Limb (tissue), 2 donors: ENCODE measurements around the gene SLC26A3.
"Not testable (repeated sequence)": the region's sequence is repeated elsewhere in the genome, so short reads cannot be mapped to it uniquely, and the experiment has no call there.

ENCODE experiments used
- DNase-seq, 2 donors: peaks; one replicate each; pipeline ENCODE4 v3.0.0-alpha.2; 2016; ENCODE audit errors: extremely low spot score in 2 of 2

SLC26A3 gene

DNA sequence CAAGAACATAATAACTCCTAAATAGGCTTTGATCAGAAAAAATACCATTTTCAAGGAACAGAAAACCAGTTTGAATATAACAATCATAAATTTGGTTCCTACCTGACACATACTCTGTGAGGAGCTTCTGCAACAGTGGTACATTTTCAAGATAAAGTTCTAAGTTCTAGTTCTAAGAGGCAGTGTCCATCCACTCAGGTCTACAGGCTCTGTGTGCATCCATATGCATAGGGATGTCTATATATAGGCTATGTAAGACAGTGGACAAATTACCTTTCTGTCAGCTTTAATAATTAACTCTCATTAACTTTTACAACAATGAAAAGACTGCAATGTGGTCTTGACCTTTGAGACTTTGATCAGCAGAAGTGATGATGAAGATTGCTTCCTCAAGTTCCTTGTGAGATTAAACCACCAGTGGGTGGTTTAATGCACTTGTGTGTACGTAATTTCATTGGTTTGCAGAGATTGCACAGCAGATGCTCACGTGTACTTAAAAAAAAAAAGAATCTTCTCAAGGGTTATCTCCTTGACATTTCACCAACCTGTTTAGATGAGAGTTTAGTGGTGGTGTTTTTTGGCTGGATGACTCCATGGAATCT is at the start of gene SLC26A3:
SLC26A3 (minus strand) TSS at position 215 of the 602 bp plus-strand sequence. CDS start 8,714 bp downstream, outside the sequence.
- no peak for DNase-seq

DNA sequence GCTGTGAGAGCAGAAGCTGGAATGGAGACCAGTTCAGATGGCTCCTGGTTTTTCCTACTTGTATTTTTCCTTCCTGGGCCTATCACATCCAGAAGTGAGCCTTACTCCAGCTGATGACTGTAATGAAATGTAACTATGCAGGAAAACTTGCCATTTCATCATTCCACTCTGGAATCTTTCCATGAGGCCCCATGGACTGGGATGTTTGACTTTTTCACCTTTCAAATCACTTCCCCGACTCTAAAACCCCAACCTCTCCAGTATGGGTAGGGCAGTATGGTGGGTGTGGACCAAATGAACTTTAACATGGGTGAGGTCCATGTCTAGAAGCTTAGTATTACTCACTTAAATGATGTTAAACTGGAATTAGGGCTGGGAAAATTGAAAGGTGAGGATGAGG is 47.6 kb upstream of the SLC26A3 start:
- DNase-seq = no peak

DNA sequence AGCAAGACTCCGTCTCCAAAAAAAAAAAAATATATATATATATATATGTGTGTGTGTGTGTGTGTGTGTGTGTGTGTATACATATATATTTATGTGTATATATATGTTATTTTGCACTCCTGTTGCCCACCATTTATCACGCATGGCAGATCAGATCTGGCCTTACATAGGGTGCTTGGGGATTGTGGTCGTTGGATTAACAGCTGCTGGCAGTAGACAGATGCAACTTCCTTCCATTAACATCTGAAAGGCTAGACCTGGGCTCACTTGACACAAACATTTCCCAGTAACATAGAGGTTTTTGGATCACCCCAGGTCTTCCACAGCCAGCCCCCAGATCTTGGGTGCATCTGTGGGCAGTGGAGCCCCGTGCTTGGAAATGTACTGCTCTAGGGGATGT is 47.2 kb upstream of the SLC26A3 start:
- no peak for DNase-seq

DNA sequence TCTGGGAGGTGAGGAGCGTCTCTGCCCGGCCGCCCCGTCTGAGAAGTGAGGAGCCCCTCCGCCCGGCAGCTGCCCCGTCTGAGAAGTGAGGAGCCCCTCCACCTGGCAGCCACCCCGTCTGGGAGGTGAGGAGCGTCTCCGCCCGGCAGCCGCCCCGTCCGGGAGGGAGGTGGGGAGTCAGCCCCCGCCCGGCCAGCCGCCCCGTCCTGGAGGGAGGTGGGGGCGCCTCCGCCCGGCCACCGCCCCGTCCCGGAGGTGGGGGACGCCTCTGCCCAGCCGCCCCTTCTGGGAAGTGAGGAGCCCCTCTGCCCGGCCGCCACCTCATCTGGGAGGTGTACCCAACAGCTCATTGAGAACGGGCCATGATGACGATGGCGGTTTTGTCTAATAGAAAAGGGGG is 45.2 kb upstream of the SLC26A3 start:
- DNase-seq = not testable (repeated sequence)

DNA sequence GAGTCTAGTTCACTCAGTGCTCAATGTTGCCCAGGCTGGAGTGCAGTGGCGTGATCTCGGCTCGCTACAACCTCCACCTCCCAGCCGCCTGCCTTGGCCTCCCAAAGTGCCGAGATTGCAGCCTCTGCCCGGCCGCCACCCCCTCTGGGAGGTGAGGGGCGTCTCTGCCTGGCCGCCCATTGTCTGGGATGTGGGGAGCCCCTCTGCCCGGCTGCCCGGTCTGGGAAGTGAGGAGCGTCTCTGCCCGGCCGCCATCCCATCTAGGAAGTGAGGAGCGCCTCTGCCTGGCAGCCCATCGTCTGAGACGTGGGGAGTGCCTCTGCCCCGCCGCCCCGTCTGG is 44.8 kb upstream of the SLC26A3 start:
- DNase-seq = not testable (repeated sequence)

DNA sequence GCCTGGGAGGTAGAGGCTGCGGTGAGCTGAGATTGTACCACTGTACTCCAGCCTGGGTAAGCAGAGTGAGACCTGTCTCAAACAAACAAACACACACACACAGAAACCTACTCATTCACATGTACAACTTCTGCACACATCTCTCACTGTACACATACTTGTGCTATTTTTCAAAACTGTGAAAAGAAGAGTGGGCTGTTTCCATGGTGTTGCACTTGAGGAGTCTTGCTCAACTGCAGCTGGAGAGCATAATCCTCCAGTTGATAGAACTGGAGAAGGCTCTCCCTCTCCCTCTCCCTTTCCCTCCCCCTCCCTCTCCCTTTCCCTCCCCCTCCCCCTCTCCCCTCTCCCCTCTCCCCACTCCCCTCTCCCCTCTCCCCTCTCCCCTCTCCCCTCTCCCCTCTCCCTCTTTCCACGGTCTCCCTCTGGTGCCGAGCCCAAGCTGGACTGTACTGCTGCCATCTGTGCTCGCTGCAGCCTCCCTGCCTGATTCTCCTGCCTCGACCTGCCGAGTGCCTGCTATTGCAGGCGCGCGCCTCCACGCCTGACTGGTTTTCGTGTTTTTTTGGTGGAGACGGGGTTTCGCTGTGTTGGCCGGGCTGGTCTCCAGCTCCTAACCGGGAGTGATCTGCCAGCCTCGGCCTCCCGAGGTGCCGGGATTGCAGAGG is 44.3 kb upstream of the SLC26A3 start:
- no peak for DNase-seq

DNA sequence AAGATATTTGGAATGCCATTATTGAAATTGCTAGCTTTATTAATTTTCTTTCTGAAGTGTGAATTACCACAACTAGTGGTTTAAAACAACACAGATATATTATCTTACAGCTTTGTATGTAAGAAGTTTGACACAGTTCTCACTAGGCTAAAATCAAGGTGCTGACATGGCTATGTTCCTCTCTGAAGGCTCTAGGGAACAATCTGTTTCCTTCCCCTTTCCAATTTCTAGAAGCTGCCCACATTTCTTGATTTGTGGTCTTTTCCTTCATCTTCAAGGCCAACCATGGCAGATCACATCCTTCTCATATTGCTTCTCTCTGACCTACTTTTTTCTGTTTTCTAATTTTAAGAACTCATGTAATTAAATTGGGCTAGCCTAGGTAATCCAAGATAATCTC is 43.3 kb upstream of the SLC26A3 start:
- no peak for DNase-seq

DNA sequence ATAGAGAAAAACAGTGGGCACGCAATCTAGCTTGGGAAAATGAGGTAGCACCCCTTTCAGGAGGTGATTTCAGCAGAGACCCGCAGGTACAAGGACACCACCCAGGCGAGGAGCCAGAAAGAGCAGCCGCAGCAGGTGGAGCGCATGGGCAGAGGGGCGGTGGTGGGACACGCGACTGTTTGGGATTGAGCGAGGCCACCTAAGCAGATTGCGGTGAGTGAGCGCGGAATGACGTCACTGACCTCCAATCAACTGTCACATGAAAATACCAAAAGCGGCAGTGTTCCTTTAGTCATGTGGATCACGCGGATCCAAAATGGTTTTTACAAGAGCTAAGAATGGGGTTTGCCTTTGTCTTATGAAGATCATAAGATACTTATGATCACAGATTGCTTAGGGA is 40.2 kb upstream of the SLC26A3 start:
- no peak for DNase-seq

DNA sequence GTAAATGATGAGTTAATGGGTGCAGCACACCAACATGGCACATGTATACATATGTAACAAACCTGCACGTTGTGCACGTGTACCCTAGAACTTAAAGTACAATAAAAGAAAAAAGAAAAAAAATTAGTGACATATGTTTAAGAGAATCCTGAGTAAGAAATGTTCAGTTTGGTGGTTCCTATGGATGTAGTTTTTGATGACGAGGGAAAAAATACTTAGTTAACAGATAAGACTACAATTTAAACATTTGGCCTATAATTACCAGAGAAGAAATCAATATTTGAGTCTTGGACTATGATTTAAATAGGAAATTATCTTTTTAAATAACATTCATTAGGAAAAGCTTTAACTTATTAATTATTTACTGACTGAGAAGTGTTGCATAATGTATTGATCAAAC is 39.2 kb upstream of the SLC26A3 start:
- no peak for DNase-seq

DNA sequence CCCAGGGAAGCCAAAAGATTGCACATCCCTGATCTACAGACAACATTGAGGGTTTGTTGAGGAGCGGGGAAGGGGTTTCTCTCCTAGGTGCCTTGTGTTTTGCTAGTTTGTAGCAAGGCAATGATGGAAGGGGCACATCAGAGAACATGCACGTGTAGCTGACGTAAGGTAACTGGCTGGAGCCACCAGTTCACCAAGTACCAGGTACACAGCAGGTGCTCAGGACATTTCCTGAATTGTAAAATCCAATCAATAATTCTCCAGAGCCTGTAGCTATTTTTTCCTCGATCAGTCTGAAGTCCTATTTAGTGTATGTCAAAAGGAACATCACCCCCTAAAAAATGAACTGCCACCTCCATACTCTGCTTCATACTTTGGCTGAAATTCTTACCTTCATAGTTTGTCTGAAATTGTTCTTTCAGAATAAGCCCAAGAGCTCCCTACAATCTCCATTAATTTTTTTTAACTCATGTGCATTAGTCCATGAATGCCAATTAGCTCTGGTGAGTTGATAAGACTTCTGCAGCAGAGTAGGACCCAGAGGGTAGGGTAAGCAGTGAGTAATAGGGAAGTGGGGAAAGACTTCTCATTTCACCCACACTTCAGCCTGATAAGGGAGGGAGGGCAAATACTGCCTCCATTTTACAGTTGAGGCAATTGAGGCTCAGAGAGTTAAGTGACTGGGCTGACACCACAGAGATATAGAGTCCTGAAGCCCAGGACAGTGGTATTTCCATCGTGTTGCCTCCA is 36.0 kb upstream of the SLC26A3 start:
- DNase-seq = no peak

DNA sequence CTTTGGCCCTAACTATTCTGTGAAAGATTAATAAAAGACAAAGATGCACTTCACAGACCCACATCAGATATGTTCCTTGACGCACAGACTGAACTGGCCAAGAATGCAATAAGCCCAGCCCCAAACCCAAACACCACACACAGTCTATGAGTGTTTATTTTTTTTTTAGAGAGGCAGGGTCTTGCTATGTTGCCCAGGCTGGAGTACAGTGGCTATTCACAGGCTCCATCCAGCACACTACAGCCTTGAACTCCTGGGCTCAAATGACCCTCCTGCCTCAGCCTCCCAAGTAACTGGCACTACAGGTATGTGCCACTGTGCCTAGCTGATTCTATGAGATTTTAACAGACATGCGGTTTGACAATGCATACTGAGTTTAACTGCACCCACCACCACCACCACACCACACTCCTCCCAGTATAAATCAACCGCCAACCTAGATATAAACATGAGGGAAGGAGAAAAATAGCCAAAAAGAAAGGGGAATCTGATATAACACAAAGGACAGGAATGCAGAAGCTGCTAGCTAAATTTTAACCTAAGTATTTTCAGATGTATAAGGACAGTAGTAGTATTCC is 35.1 kb upstream of the SLC26A3 start:
- DNase-seq = no peak

DNA sequence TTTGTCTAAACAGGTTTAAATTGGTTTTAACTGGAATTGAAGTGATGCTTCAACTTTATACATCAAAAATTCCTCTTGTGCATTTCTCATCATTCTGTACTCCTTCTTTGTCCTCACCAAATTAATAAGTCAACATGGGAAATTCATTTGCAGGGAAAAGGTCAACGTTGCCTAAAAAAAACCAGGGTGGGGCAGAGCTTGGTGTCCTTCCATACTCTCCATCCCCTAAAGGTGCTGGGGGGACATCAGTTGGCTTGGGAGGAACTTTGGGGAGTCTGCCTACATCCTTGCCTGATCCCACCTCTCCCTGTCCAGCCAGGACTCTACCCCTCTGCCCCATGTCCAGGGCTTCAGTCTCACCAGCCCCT is 34.1 kb upstream of the SLC26A3 start:
- no peak for DNase-seq

DNA sequence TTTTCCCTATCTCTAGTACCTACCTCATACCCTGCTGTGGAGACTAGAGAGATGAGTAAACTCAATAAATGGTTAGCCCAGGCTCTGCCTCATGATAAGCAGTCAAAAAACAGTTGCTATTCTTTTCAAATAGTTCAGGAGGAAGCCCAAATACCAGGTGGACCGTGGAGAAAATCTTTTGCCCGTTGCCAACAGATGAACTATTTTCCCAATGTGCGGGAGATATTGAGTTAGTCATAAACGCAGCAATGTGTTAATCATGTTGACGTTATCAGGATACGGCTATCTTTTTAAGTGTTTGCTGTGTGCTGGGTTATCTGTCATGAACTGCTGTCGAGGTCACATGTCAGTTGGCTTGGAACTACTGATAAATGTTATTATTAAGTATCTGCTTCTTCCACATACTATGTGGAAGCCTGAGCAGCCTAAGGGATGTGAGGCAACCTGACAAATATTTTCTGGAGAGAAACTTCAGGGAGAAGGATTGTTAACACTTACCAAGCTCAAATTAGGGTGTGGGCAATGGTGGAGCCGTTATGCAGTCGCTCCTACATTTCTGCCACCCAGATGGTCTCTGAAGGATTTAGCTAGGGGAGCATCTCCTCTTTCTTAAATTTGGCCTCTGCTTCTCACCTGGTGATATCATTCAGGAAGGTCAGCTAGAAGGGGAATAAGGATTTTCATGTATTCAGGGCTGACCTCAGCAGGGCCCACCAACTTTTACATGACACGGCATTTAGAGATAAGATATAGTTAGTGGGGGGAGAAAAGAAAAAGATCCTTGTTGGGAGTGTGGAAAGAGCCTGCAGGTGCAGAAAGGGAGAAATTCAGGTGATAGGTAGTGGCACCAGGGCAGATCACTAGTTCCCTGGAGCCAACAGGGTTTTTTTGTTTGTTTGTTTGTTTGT is 33.5 kb upstream of the SLC26A3 start:
- no peak for DNase-seq

DNA sequence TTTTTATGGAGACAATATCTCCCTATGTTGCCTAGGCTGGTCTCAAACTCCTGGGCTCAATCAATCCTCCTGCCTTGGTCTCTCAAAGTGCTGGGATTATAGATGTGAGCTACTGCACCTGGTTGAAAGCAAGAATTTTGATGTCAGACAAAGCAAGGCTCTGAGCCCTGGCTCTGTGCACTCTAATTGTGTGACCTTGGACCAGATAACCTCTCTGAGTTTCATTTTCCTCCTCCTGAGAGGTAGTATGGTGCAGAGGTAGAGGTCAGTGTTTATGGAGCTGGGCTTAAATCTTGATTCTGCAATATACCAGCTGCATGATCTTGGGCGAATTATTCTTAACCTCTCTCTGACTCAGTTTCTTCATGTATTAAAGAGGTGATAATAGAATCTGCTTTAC is 31.4 kb upstream of the SLC26A3 start:
- no peak for DNase-seq

DNA sequence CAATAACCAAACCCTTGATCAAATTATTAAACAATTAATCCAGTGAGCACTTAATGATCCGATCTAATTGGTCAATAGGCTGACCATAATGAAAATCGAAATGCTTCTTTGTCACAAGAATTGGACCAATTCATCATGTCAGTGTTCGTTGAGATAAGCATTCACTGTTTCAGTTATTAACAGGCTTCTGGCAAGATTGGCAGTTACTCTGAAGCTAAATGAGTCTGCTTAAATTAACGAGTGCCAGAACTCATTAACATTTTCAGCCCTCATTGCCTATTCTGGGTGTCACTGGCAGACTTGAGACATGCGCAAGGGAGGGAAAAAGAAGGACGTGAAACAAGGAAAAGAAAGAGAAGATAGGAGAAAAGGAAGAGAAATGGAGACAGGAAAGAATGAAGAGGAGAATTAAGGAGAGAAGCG is 30.7 kb upstream of the SLC26A3 start:
- DNase-seq = no peak

DNA sequence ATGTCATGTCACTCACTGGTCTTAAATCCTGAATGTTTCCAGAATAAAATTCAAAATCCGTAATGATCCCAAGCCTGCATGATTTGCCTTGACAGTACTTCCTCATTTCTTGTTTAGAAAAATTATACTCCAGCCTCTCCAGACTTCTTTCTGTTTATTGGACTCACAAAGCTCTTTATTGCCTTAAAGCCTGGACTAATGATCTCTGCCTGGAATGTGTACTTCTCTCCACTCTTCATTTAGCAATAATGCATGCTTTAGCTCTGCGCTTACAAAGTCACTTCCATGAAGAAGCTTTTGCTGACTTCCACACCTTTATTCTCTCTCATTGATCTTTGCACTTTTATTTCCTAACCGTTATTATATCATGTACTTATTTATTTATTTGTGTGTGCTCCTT is 27.4 kb upstream of the SLC26A3 start:
- DNase-seq = no peak

DNA sequence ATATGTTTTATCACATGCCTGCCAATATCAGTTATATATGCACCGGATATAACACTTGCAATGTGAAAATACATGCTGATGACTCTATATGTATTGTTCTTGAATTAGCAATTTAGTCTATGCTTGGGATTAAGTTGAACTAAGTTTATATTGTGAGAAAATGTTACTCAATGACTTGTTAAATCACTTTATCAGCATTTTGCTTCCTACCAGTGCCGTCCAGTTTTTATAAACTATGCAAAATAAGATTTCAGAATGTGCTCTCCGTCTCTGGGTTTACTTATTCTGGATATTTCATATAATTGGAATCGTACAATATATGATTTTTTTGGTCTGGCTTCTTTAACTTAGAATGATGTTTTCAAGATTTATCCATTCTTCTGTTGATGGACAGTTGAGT is 25.5 kb upstream of the SLC26A3 start:
- DNase-seq = no peak

DNA sequence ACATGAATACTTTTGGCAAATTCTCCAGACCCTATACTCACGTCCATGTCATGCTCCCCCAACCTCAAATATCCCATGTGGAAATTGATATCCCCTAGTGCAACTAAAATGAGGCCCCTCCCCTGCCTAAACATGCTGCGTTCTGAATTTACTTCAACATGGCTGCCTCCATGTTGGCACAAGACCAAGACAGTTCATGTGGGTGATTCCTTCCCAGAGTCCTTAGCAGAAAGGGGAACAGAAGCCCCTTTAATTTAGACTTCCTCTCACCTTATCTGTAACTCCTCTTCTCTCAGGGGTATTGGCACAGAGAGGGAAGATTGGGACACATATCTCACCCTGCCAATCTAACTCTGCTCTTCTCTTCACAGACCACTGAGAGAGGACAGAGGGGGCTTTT is 24.5 kb upstream of the SLC26A3 start:
- DNase-seq = no peak

DNA sequence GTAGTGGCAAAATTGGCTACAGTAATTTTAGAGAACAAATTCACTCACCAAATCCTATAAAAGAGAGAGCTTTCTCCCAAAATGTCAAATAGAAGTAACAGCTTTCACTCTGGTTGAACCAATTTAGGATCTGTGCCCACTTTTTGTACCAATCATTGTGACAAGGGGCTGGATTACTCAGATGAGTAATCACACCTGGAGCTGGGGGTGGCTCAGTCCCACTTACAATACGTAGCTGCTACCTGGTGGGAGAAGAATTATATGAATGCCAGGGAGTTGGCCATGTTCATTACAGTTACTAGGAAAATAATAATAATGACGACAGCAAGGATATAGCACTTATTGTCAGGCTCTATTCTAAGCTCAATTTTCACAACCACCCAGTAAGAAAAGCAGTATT is 23.4 kb upstream of the SLC26A3 start:
- no peak for DNase-seq

DNA sequence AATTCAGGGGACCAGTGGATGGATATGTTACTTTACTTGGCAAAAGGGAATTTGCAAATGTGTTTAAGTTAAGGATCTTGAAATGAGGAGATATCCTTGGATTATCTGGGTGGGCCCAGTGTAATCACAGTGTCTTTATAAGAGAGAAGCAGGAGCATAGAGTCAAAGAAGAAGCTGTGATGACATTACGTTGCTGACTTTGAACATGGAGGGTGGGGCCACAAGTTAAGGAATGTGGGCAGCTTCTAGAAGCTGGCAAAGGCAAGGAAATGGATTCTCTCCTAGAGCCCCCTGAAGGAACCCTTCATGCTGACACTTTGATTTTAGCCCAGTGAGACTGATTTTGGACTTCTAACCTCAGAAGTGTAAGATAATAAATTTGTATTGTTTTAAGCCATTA is 21.8 kb upstream of the SLC26A3 start:
- DNase-seq = no peak

DNA sequence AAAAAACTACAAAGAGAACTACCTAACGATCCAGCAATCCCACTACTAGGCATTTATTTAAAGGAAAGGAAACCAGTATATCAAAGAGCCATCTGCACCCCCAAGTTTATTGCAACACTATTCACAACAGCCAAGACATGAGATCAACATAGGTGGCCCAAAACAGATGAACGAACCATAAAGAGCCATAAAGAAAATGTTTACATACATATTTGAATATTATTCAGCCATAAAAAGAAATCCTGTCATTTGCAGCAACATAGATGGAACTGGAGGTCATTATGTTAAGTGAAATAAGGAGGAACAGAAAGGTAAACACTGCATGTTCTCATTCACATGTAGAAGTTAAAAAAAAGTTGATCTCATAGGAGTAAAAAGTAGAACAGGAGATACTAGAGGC is 15.6 kb upstream of the SLC26A3 start:
- DNase-seq = no peak
